Measurements from ENCODE around the gene FRMD4A.
"Not testable (repeated sequence)": the region's sequence is repeated elsewhere in the genome, so short reads cannot be mapped to it uniquely, and the experiment has no call there.

FRMD4A gene

GRCh38 chr10:13716081-13717071, 614.3 kb downstream of the FRMD4A start:
- DNase-seq (ENCODE audit: low read depth), result peak; percentile 64

- not testable (repeated sequence) for DNase-seq (ENCODE audit: low read depth)
These were observed 615.1 kb downstream of the FRMD4A start for GRCh38 chr10:13715596-13715995.

- DNase-seq (ENCODE audit: low read depth), result no peak
These were observed 615.6 kb downstream of the FRMD4A start for GRCh38 chr10:13715100-13715499.

- peak; percentile 90 for DNase-seq (ENCODE audit: low read depth)
These were observed 617.7 kb downstream of the FRMD4A start for GRCh38 chr10:13712837-13713581.

- no peak for DNase-seq (ENCODE audit: low read depth)
These were observed 618.3 kb downstream of the FRMD4A start for GRCh38 chr10:13712476-13712836.

- no peak for DNase-seq (ENCODE audit: low read depth)
These were observed 619.4 kb downstream of the FRMD4A start for GRCh38 chr10:13711291-13711690.

- no peak for DNase-seq (ENCODE audit: low read depth)
These were observed 620.6 kb downstream of the FRMD4A start for GRCh38 chr10:13709931-13710650.

GRCh38 chr10:13708256-13708990, 622.3 kb downstream of the FRMD4A start:
- DNase-seq (ENCODE audit: low read depth), result no peak

- DNase-seq (ENCODE audit: low read depth), result peak; percentile 90
These were observed 623.4 kb downstream of the FRMD4A start for GRCh38 chr10:13707156-13707881.

GRCh38 chr10:13706604-13707003, 624.1 kb downstream of the FRMD4A start:
- DNase-seq (ENCODE audit: low read depth), result no peak

- no peak for DNase-seq (ENCODE audit: low read depth)
These were observed 624.5 kb downstream of the FRMD4A start for GRCh38 chr10:13706175-13706574.

GRCh38 chr10:13705526-13706174, 625.1 kb downstream of the FRMD4A start:
- DNase-seq (ENCODE audit: low read depth), result no peak

GRCh38 chr10:13704964-13705363, 625.8 kb downstream of the FRMD4A start:
- DNase-seq (ENCODE audit: low read depth), result no peak

GRCh38 chr10:13703997-13704536, 626.7 kb downstream of the FRMD4A start:
- no peak for DNase-seq (ENCODE audit: low read depth)

GRCh38 chr10:13703101-13703818, 627.5 kb downstream of the FRMD4A start:
- no peak for DNase-seq (ENCODE audit: low read depth)

- no peak for DNase-seq (ENCODE audit: low read depth)
These were observed 629.4 kb downstream of the FRMD4A start for GRCh38 chr10:13701157-13701919.

GRCh38 chr10:13700473-13701144, 630.1 kb downstream of the FRMD4A start:
- no peak for DNase-seq (ENCODE audit: low read depth)

- no peak for DNase-seq (ENCODE audit: low read depth)
These were observed 631.5 kb downstream of the FRMD4A start for GRCh38 chr10:13699216-13699615.

All from stromal cell of bone marrow (primary cell).